Measurements from ENCODE around the gene SLC14A1. TPM values are rescaled to one million over a fixed set of nuclear protein-coding genes. Genes with fewer than 3 reads are reported as not detected.

SLC14A1 gene
- total RNA-seq, 1 experiment from 2014 or later = 2.3 TPM

DNA sequence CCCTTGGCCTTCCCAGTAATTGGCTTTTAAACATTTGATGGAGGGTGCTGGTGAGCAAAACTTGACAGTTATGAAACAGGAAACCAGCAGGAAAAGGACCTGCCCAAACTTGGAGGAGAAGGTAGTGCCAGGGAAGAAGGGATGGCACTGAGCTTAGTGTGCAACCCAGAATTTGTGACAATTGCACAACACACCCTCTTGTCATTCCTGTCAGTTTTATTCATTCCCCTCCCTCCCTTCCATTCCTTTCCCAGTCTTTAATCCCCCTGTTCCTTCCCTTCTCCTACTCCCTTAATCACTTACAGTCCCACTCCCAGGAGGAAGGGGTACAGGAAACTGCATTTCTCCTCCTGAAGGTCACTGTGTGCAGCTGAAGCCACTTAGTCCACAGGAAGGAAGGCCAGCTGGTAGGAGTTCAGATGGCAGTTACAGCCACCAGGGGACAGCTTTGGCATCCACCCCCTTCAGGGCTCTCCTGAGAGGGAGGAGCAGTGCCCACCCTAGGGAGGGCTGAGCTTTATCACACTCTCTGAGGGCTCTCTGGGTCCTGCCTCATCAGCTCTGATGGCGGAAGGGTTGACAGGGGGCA is 77.5 kb downstream of the SLC14A1 start:
- TF ChIP-seq EZH2 (IDR thresholded peaks at IDR 0.05; ENCODE audit: low read length, unreplicated experiment) = no peak
- no peak for TF ChIP-seq EZH2phosphoT487 (IDR thresholded peaks at IDR 0.05; ENCODE audit: borderline replicate concordance, low read length)
- no peak for TF ChIP-seq CTCF (conservative IDR thresholded peaks at IDR 0.05; ENCODE audit: low read depth, low read length)
- peak overlapping the region; percentile 91 for H3K9ac ChIP-seq (ENCODE audit: low read length)
- intact Hi-C loops (cut with micrococcal nuclease) = loop anchor here (1.0 to 2.0 kb wide), 6 partner anchors 8 to 79 kb away; no protein-coding TSS in a partner anchor
- H3K9me2 ChIP-seq (replicated peaks; ENCODE audit: low read length) = no peaks in the 10 kb centered on the region
- ChIA-PET POLR2A (ENCODE audit: unreplicated experiment) (no interaction called here), CTCF (interaction anchor here (1.3 kb wide), 1 partner anchor 38 kb away, joined by 5 read pairs; no protein-coding TSS in a partner anchor)
- no peaks in the 10 kb centered on the region for H3K9me3 ChIP-seq (ENCODE audit: low read length)
- DNase-seq (peak; percentile 5), ATAC-seq (no peak)
- peaks cover 7% of the 10 kb centered on the region; the same call in 1 of the 2 replicates for H3K36me3 ChIP-seq (ENCODE audit: low read depth, low read length)
- no peaks in the 10 kb centered on the region for H3K27me3 ChIP-seq (ENCODE audit: low read length)
- 0 out of 2 replicates have a peak overlapping the region, but pooled peaks have one; percentile 19 for H3K4me2 ChIP-seq (ENCODE audit: low read length)
- H3K79me2 ChIP-seq (ENCODE audit: low read length) = no peaks in the 10 kb centered on the region
- no peaks in the 10 kb centered on the region for H3F3A ChIP-seq (ENCODE audit: low read length, unreplicated experiment)
- no peaks in the 10 kb centered on the region for H4K20me1 ChIP-seq (ENCODE audit: low read length)
- H2AFZ ChIP-seq (ENCODE audit: low read length) = no peak overlapping the region
- BruUV-seq (replicated peaks) = no TSS peak
- no peak overlapping the region for H3K4me3 ChIP-seq (ENCODE audit: low read length)
- H3K27ac ChIP-seq (ENCODE audit: low read length) = peak overlapping the region; percentile 100
- peaks cover 20% of the 10 kb centered on the region for H3K4me1 ChIP-seq (ENCODE audit: insufficient read depth, low read length)

Other genes starting within 250 kb of the SLC14A1 start
- not detected in 2 replicates for gene SLC14A2, start 108.7 kb upstream of the SLC14A1 start, total RNA-seq (2014; rRNA removed)
- 2.0 and 4.8 TPM in 2 replicates for gene SIGLEC15, start 101.5 kb downstream of the SLC14A1 start, total RNA-seq (2014; rRNA removed)
- 7.1 and 16.2 TPM in 2 replicates for gene EPG5, start 243.1 kb downstream of the SLC14A1 start, total RNA-seq (2014; rRNA removed)

Measured in PC-3 (cell line).